ENCODE data around the gene THOP1.
"Not testable (repeated sequence)": the region's sequence is repeated elsewhere in the genome, so short reads cannot be mapped to it uniquely, and the experiment has no call there.

Gene THOP1

DNA sequence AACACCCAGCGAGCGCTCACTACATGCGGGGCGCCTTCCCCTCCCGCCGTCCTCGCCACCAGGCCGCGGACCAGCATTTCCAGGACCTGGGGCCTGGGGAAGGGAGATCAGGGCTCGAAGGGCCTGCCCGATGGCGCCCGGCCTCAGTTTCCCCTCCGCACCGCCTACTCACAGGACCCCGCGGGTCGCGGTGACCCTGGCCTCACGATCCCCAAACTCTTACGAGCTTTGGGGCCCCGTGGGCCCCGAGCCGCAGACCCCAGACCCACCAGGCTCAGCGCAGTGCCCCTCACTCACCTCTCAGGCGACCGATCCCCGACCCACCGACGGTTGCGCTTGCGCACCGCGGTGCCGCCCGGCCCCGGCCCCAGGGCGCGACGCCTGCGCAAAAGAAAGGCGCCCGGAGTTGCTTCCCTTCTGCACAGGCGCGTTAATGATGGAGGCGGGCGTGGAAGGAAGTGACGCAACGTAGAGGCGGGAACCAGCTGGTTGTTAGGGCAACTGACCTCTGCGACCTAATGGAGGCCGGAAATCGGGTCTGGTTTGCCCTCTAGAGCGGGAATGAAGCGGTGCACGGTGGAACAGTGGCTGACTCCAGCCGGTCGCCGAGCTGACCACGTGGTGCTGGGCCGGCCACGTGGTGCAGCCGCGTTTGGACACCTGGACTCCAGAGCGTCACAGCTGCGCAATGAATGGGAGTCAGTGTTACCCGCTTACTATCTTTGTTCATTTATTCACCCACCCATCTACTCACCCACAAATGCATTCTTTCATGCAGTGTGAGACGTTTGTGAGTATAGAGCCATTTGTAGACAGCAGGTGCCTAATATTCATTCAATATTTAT is 2.1 kb upstream of the THOP1 start, which contains the start of gene SGTA:
SGTA (minus strand) TSS at position 338 of the 845 bp plus-strand sequence. CDS start 14,205 bp downstream, outside the sequence.
- peak; percentile 98 for DNase-seq

DNA sequence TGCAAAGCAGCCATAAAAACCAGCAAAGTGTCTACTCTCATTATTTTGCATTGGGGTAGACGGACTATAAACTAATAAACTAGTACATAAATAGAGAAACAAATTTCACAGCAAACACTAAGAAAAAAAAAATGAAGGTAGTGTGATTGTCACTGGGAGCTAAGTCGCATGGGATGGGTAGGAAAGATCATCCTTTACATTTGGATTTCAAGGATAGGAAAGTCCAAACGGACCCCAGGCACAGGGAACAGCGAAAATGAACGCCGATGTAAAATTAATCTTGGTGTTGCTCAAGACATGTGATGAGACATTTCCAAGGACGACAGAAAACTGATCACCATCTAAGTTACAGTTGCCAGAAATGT is 1.5 kb upstream of the THOP1 start:
- no peak for DNase-seq

DNA sequence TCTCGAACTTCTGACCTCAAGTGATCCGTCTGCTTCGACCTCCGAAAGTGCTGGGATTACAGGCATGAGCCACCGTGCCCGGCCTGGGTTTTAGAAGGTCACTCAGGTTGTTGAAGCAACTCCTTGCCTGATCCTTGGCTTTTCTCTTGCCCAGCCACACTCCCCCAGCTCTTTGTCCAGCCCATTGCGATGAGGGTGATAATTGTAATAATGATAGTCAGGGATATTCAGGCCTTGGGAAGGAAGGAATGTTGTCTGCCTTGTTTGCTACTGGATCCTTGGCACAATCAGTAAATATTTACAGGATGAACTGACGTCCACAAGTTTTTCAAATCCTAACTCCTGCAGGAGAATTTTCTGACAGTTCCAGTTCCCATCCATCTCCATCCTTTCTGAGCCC is 1.8 kb downstream of the THOP1 start:
- no peak for DNase-seq

DNA sequence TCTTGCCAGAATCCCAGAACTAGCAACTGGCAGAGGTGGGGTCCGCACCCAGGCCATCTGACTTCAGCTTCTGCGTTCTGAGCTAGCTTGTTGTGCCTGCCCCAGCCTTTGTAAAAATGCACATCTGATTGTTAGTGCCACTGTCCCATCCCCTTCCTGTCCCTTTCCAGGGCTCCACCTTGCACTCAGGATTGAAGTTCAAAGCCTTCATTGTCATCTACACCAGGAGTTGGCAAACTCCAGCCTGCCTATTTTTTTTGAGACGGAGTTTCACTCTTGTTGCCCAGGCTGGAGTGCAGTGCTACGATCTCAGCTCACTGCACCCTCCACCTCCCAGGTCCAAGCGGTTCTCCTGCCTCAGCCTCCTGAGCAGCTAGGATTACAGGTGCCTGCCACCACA is 2.9 kb downstream of the THOP1 start:
- DNase-seq, result no peak

DNA sequence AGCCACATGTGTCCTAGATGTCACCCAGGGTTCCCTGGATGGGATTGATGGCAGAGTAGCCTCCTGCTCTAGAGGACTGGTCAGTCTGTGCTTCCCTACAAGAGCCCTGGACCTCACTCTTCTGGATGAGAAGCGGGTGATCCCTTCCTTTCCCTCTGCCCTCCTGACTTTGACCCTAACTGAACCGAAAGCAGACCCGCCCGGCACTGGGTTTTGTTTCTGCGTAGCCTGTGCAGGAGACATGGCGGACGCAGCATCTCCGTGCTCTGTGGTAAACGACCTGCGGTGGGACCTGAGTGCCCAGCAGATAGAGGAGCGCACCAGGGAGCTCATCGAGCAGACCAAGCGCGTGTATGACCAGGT is 4.9 kb downstream of the THOP1 start:
- no peak for DNase-seq

DNA sequence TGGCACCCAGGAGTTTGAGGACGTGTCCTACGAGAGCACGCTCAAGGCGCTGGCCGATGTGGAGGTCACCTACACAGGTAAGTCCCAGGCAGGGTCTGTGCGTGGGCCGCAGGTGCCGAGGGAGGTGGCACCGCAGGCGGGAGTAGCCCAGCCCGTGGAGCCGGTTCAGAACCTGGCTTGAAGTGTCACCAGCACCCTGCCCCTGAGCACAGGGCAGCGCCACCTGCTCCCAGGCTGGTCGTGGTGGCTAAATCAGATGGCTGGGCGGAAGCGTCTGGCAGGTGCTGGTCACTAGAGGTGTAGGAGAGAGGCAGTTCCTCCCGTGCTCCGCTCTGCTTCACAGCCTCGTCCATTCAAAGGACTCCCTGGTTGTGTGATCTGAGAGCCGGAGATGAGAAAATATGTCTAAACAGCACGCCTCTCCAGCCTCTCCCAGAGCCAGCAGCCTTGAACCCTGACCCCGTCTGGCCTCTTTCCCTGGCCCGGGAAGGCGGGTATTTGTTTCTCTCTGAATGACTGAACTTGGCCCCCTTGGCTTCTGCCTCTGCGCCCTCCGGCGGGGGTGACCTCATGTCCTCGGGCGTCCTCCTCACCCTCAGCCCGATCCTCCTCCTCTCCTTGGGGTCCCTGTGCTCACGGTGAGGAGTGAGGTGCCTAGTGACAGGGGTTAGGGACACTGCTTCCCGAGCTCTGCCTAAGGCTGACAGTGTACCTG is 5.4 kb downstream of the THOP1 start:
- no peak for DNase-seq

DNA sequence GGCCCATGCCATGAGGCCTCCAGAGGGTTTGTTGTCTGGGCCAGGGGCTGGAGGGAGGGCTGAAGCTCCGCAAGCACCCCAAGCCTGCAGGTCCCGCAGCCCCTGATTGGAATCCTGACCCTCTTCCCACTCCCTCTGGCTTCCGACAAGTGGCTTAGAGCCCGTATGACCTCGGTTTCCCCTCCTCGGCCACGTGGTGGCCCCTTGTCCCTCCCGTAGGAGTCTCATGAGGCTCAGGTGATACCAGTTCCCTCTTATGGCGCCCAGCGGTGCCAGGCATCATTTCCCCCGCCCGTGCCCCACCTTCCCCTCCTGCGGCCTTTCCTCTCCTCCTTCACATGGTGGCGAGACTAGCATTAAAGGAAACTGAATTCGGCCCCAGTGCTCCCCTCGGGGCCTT is 6.1 kb downstream of the THOP1 start:
- no peak for DNase-seq

DNA sequence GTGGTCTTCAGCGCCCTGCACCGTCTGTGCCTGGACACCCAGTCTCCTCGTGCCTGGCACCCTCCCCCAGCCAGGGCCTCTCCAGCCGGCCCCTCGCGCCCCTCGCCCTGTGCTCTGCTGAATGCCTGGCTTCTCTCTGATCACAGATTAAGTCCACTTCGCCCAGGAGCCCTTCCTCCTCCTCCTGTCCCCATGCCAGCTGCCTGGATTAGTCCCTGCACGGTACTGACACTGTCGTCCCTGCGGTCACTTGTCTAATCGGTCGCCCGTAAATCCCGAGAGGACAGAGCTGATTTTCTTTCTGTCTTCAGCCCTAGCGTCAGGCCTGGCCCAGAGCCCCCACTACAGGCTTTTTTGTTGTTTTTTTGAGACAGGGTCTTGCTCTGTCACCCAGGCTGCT is 6.6 kb downstream of the THOP1 start:
- no peak for DNase-seq

DNA sequence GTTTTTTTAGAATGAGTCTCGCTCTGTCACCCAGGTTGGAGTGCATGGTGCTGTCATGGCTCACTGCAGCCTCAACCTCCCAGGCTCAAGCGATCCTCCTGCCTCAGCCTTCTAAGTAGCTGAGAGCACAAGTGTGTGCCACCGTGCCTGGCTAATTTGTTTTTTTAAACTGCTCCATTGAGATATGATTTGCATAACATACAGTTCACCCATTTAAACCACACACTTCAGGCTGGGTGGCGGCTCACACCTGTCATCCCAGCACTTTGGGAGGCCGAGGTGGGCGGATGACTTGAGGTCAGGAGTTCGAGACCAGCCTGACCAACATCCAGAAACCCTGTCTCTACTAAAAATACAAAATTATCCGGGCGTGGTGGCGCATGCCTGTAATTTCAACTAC is 7.4 kb downstream of the THOP1 start:
- not testable (repeated sequence) for DNase-seq

DNA sequence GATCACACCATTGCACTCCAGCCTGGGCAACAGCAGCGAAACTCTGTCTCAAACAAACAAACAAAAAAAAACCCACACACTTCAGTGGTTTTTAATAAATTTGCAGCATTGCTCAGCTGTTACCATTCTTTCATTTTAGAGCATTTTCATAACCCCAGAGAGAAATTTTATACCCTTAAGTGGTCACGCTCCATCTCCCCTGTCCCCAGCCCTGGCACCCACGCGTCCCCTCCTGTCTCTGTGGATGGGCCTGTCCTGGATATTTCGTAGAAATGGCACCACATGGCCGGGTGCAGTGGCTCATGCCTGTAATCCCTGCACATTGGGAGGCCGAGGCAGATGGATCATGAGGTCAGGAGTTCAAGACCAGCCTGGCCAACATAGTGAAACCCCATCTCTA is 7.8 kb downstream of the THOP1 start:
- DNase-seq, result no peak

DNA sequence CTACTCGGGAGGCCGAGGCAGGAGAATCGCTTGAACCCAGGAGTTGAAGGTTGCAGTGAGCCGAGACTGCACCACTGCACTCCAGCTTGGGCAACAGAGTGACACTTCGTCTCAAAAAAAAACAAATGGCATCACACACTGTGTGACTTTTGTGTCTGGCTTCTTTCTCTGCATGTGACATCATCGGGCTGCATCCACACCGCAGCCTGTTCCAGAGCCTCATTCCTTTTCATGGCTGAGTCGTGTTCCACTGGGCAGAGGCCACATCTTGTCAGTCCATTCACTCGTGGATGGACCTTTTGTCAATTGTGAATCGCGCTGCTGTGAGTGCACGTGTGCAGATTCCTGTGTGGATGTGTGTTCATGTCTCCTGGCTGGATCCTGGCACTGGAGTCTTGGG is 8.3 kb downstream of the THOP1 start:
- no peak for DNase-seq

DNA sequence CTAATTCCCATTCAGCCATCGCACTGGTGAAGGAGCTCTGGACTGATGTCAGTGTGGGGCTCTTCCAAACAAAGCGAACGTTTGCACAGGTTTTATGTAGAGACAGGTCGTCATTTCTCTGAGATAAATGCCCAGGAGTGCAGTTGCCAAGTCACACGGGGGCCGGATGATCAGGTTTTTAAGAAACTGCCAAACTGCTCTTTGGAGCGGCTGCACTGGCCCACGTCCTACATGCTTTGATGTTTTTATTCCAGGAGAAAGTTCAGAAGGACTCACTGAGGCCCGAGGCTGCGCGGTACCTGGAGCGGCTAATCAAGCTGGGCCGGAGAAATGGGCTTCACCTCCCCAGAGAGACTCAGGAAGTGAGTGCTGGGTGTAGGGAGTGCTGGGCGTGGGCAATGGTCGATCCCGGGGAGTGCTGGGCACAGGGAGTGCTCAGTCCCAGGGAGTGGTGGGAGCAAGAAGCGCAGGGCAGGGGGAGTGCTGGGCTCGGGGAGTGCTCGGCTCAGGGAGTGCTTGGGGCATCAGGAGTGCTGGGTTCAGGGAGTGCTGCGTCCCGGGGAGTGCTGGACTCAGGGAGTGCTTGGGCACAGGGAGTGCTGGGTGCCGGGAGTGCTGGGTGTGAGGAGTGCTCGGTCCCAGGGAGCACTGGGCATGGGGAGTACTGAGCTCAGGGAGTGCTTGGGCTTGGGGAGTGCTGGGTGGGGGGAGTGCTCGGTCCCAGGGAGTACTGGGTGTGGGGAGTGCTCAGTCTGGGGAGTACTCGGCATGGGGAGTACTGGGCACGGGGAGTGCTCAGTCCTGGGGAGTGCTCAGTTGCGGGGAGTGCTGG is 10.7 kb downstream of the THOP1 start:
- DNase-seq, result no peak

DNA sequence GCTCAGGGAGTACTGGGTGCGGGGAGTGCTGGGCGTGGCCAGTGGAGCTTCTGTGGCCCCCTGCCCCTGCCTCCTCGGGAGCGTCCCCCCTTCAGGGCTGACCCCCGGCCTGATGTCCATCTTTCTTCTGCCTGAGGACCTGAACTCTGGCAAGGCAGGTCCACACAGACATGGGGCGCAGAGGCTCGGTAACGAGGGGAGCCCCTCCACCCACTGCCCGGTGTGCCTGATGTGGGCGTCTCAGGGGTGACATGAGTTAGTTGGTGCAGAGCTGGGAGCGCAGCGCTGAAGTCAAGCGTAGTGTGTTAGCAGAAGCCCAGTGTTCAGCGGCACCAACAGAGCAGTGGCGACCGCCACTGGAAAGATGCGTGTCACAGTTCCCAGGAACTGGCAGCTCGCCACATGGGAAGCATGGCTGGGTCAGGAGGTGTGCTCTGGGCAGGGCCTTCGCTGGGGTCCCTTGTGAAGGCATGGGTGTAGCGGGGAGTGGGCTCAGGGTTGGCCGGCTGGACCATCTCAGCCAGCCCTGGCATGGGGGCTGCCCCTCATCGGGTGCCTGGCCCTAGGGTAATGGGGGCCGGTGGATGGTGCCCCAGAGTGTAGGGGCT is 11.5 kb downstream of the THOP1 start:
- no peak for DNase-seq

DNA sequence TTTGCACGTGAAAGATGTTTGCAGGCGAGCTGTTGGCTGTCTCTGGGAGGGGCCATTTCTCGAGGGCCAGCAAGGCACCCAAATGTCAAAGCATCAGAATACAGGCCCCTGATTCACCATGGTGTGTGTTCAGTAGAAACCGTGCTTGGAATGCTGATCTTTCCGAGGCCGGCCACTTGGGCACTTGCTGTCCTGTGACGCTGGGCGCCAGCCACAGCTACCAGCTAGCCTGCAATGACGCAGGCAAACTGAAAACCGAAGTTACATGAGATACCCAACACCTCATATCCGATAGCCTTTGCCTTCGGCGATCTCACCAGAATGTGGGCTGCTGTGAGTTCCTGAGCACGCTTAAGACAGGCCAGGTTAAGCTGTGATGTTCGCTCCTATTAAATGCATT is 12.0 kb downstream of the THOP1 start:
- DNase-seq, result no peak

DNA sequence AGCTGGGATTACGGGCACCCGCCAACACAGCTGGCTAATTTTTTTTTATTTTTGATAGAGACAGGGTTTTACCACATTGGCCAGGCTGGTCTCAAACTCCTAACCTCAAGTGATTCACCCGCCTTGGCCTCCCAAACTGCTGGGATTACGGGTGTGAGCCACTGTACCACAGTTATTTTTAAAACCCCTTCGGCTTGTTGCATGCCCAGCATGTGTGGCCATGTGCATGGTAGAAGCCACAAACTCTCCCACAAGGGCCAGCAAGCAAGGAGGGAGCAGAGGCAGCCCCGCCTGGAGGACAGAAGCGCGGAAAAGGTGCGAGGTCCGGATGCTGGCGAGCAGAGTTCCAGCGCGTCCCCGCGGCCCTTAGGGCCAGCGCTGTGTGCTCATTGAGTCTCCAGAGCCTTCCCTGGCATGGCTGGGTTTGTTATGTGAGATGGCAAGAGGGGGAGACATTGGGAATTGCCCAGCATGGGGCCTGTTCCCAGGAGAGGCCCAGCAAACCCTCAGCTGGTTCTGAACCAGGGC is 12.9 kb downstream of the THOP1 start:
- no peak for DNase-seq

DNA sequence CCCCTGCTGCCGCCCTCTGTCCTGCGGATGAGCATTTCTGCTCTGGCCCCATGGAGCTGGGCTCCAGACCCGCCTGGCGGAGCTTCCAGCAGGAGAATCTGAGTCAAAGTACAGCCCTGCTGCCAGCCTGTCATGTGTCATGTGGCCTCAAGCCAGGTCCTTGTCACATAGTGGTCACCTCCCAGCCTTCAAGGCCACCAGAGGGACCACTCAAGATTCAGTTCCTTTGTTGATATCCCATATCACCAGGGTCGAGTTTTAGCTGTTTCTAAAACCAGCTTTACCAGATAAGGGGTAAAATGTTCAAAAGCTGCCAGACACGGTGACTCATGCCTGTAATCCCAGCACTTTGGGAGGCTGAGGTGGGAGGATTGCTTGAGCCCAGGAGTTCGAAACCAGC is 13.4 kb downstream of the THOP1 start:
- no peak for DNase-seq

DNA sequence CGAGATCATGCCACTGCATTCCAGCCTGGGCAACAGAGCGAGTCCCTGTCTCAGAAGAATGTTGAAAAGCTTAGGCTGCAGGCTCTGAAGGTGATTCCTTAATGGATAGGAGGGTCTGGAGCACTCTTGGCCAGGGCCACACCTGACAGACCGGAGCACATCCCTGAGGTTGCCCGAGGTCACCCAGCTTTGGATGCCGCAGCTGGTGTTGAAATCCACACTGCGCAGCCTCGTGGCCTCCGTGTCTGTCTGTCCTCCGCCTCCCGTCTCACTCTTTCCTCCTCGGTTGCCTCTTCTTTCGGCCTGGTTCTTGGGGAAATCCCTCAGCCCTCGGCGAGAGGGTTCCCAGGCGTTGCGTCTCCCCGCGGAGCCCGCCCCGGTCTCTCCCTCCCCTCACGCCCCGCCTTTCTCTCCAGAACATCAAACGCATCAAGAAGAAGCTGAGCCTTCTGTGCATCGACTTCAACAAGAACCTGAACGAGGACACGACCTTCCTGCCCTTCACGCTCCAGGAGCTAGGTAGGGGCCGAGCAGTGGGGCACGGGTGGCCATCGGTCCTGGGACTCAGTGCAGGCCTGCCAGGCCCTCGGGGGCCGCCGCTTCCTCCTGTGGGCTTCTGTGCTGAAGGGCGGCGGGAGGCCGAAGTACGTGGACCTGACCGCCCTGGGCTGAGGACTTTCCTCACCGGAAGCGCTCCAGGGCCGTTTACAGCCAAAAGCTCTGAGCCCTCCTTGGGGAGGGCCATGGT is 14.1 kb downstream of the THOP1 start:
- no peak for DNase-seq

DNA sequence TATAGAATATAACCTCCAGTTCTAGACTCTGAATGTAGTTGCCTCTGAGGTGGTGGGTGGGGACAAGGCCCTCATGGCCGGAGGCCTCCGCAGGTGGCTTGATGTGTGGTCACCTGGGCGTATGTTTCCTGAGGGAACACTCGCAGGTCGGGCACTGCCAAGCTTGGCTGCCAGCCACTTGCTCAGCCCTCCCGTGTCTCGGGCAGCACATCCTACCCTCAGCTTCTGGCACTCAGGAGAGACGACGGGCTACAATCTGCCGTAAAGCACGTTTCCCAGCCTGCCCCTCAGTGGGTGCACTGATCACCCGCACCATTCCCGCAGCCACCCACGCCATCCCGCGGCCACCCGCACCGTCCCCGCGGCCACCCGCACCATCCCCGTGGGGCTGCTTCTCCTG is 15.2 kb downstream of the THOP1 start:
- DNase-seq, result no peak

DNA sequence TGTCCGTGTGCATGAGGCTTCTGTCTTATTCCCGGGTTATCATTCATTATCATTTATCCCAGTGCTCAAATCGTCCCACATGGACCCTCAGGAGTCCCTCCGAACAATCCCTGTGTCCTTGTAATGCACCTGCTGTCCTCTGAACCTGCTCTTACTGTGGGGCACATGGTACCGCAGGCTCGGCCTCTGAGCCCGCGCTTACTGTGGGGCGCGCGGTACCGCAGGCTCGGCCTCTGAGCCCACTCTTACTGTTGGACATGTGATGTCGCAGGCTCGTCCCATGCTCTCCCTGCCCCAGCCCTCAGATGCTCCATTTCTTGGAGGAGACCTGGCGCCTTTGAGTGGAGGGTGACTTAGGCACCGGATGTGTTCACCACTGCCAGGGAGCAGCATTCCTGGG is 17.5 kb downstream of the THOP1 start:
- DNase-seq, result no peak

DNA sequence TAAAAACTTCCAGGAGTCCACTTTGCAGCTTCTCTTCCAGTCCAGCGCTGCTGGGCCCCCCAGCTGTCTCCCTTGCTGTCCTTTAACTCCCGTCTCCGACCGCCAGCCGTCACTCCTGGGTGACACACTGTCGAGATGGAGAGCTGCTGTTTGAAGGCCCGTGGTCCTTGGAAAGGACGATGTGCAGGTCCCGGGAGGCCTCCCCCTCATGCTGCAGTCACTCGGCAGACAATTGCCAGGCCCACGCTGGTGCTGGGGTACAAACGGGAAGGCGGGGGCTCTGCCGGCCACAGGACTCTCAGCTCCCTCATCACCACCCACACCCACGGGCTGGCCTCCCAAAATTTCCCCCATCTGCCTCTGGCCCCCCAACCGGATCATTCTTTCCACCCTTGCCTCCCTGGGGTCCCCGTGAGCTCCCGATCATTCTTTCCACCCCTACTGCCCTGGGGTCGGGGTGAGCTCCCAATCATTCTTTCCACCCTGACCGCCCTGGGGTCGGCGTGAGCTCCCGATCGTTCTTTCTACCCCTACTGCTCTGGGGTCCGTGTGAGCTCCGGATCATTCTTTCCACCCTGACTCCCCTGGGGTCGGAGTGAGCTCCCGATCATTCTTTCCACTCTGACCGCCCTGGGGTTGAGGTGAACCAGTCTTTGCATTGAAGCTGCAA is 18.3 kb downstream of the THOP1 start:
- no peak for DNase-seq

DNA sequence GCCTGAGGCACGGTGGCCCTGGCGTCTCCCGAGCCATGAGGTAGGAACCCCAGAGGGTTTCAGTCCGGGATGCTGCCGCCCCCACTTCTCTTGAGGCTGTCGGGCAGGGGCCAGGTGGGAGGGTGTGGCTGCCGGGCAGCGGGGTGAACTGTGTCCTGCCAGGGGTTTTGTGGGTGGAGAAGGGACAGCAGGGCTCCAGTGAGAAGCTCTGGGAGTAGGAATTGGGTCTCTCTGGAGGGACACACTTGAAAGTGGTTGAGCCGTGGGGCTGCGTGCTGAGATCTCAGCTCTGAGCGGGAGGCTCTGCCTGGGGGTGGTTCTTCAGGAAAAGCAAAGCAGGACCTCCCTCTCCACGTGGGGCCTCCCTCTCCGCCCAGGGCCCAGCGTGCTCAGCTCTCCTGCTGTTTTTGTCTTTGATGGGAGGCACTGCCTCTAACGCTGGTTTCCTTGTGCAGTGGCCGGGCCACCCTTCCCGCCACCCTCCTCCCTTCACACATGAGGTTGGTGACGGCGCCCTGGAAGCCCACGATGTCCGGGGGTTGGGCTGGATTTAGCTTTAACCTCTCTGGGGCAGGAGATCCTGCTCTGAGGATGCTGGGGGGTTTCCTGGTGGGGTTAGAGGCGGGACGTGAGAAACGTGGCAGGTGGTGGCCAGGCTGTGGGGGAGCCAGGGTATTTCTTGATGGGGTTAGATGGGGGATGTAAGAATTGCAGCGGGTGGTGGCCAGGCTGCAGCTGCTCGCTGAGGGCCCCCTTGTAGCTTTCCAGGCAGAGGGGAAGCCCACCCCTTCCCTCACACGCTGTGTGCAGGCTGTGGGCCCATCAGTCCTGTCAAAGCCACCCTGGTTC is 19.1 kb downstream of the THOP1 start:
- DNase-seq, result no peak
